A673 (cell line): ENCODE results near the gene FHIT. TPM values are rescaled to one million over a fixed set of nuclear protein-coding genes. Genes with fewer than 3 reads are reported as not detected.

ENCODE experiments used
- BruUV-seq: library from RNA; stranded (reverse); fragments of 400-500 nt; replicated peaks from 2 replicates; lab custom pipeline; 2021; lab: Mats Ljungman, UMichigan
- CTCF ChIA-PET: fragments of 300-600 bp; sonication (Branson Sonifier 250); formaldehyde crosslinking; loops from one replicate; lab custom pipeline; 2022; ENCODE audit warnings: antibody characterized with exemption; lab: Charles Lee
- POLR2A ChIA-PET: fragments of 300-600 bp; sonication (Branson Sonifier 250); formaldehyde crosslinking; loops from one replicate; lab custom pipeline; 2022; ENCODE audit warnings: antibody characterized with exemption; ENCODE audit not compliant: low non-redundant PET; lab: Charles Lee
- DNase-seq: peaks from one replicate; pipeline ENCODE4 v3.0.0-alpha.2; 2015; ENCODE audit warnings: low spot score
- H3K27ac ChIP-seq: fragments of 200-600 bp; sonication (generic); 2 replicates; pipeline ENCODE4 v1.5.1; 2016; ENCODE audit warnings: mixed run types, low read depth, mild to moderate bottlenecking, mixed read lengths, antibody characterized with exemption, low read length; ENCODE audit not compliant: poor library complexity, severe bottlenecking
- H3K27me3 ChIP-seq: fragments of 200-600 bp; sonication (generic); replicated peaks from 2 replicates; pipeline ENCODE4 v1.6.1; 2017; ENCODE audit warnings: mixed run types, low read depth, mild to moderate bottlenecking, mixed read lengths, antibody characterized with exemption, low read length; ENCODE audit not compliant: insufficient read depth, poor library complexity
- H3K36me3 ChIP-seq: fragments of 200-600 bp; sonication (generic); 2 replicates; pipeline ENCODE4 v1.6.1; 2016; ENCODE audit warnings: mixed run types, mild to moderate bottlenecking, mixed read lengths, antibody characterized with exemption, low read length; ENCODE audit not compliant: insufficient read depth, poor library complexity, severe bottlenecking
- H3K4me1 ChIP-seq: fragments of 200-600 bp; sonication (generic); 2 replicates; pipeline ENCODE4 v1.6.1; 2017; ENCODE audit warnings: mixed run types, mild to moderate bottlenecking, mixed read lengths, antibody characterized with exemption, low read length; ENCODE audit not compliant: insufficient read depth, poor library complexity, severe bottlenecking
- H3K4me3 ChIP-seq: fragments of 200-600 bp; sonication (generic); 2 replicates; pipeline ENCODE4 v1.5.1; 2016; ENCODE audit warnings: low read depth, mixed run types, mild to moderate bottlenecking, mixed read lengths, low read length; ENCODE audit not compliant: poor library complexity, severe bottlenecking
- H3K9me3 ChIP-seq: fragments of 200-600 bp; sonication (generic); 2 replicates; pipeline ENCODE4 v1.6.1; 2016; ENCODE audit warnings: mixed run types, low read depth, mild to moderate bottlenecking, mixed read lengths, antibody characterized with exemption, low read length; ENCODE audit not compliant: poor library complexity, severe bottlenecking
- CTCF ChIP-seq: fragments of 300-800, 200-600 bp; sonication (generic); conservative IDR thresholded peaks from 2 replicates; pipeline ENCODE4 v1.5.1; 2017; ENCODE audit warnings: low read depth, mild to moderate bottlenecking, antibody characterized with exemption, low read length, moderate library complexity, mixed read lengths
- EZH2 ChIP-seq: fragments of 200-600 bp; sonication (generic); IDR thresholded peaks from 2 replicates; pipeline ENCODE4 v1.6.1; 2017; ENCODE audit warnings: borderline replicate concordance, low read depth, mild to moderate bottlenecking, mixed read lengths, antibody characterized with exemption, low read length; ENCODE audit not compliant: poor library complexity, severe bottlenecking
- intact Hi-C: fragments of 100-400 bp; cut with micrococcal nuclease; formaldehyde crosslinking; loops from one replicate; pipeline ENCODE4 v1.10.0; 2022; ENCODE audit not compliant: unreplicated experiment
- total RNA-seq: library from RNA; stranded (reverse); gene quantifications from 2 replicates; pipeline ENCODE4 v1.2.3, GENCODE V29; 2021

Gene FHIT
- total RNA-seq, 1 experiment from 2014 or later = not detected

- no peak overlapping the region for H3K4me3 ChIP-seq
- H3K9me3 ChIP-seq = no peaks in the 10 kb centered on the region
- H3K4me1 ChIP-seq = no peaks in the 10 kb centered on the region
- TF ChIP-seq EZH2 = no peak
- TF ChIP-seq CTCF = no peak
- no peak overlapping the region for H3K27ac ChIP-seq
- ChIA-PET CTCF (no interaction called here), POLR2A (no interaction called here)
- DNase-seq = no peak
- no TSS peak for BruUV-seq
- intact Hi-C loops = no loop called here
- H3K36me3 ChIP-seq = no peaks in the 10 kb centered on the region
- H3K27me3 ChIP-seq = no peaks in the 10 kb centered on the region
These were observed 547.1 kb downstream of the FHIT start for GRCh38 chr3:60703956-60704736.

GRCh38 chr3:60703008-60703407 is 548.2 kb downstream of the FHIT start:
- BruUV-seq = no TSS peak
- no peak for DNase-seq
- Histone ChIP-seq H3K36me3 (no peaks in the 10 kb centered on the region), H3K4me1 (no peaks in the 10 kb centered on the region), H3K27me3 (no peaks in the 10 kb centered on the region), H3K27ac (no peak overlapping the region), H3K9me3 (no peaks in the 10 kb centered on the region), H3K4me3 (no peak overlapping the region)
- no peak for TF ChIP-seq CTCF
- TF ChIP-seq EZH2 = no peak
- ChIA-PET POLR2A (no interaction called here), CTCF (no interaction called here)
- intact Hi-C loops = no loop called here

DNA sequence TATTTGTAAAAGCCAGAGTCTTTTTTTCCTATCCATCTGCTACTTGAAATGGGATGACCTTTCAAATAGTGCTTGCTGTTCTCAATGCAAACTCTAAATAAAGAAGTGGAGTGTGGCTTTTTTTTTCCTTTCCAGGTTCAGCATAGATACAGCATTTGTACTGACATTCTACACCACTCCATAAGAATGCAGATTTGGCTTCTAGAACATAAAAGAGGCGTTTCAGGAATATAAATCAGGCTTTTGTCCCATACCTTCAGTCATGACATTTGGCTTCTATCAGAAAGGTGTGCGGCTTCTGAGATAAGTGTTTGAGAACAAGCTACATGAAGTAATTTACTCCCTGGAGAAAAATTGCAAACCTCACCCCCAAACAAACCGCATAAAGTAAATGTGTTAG is 553.1 kb downstream of the FHIT start:
- intact Hi-C loops = no loop called here
- Histone ChIP-seq H3K27ac (no peak overlapping the region), H3K27me3 (no peaks in the 10 kb centered on the region), H3K4me1 (no peaks in the 10 kb centered on the region), H3K4me3 (no peak overlapping the region), H3K36me3 (no peaks in the 10 kb centered on the region), H3K9me3 (no peaks in the 10 kb centered on the region)
- CTCF ChIA-PET = no interaction called here
- DNase-seq = no peak
- TF ChIP-seq CTCF = no peak
- no peak for TF ChIP-seq EZH2
- no TSS peak for BruUV-seq
- POLR2A ChIA-PET = no interaction called here
